LoVo (cell line): ENCODE data around the gene DAPK3.
"Not testable (repeated sequence)": the region's sequence is repeated elsewhere in the genome, so short reads cannot be mapped to it uniquely, and the experiment has no call there.

Experiments used
- DNase-seq: peaks from one replicate; pipeline ENCODE4 v3.0.0-alpha.2; 2016; ENCODE audit warnings: low spot score

Gene DAPK3

GRCh38 chr19:3954107-3954506 is 16.8 kb downstream of the DAPK3 start:
- DNase-seq = no peak

- DNase-seq = not testable (repeated sequence)
Measured at GRCh38 chr19:3952755-3953276, 18.1 kb downstream of the DAPK3 start.

- DNase-seq = no peak
Measured at GRCh38 chr19:3950871-3951861, 19.7 kb downstream of the DAPK3 start.

- no peak for DNase-seq
Measured at GRCh38 chr19:3949997-3950859, 20.7 kb downstream of the DAPK3 start.

GRCh38 chr19:3949294-3949693 is 21.6 kb downstream of the DAPK3 start:
- no peak for DNase-seq

- not testable (repeated sequence) for DNase-seq
Measured at GRCh38 chr19:3947316-3947933, 23.5 kb downstream of the DAPK3 start.

- no peak for DNase-seq
Measured at GRCh38 chr19:3945838-3946237, 25.1 kb downstream of the DAPK3 start.

- no peak for DNase-seq
Measured at GRCh38 chr19:3944018-3944721, 26.7 kb downstream of the DAPK3 start.

- DNase-seq = no peak
Measured at GRCh38 chr19:3942790-3943409, 28.0 kb downstream of the DAPK3 start.

- not testable (repeated sequence) for DNase-seq
Measured at GRCh38 chr19:3938300-3938950, 32.5 kb downstream of the DAPK3 start.

- DNase-seq = no peak
Measured at GRCh38 chr19:3936506-3937442, 34.1 kb downstream of the DAPK3 start.

GRCh38 chr19:3932931-3933810 is 37.7 kb downstream of the DAPK3 start, which contains the start of gene NMRK2:
Gene NMRK2 (plus strand): TSS chr19:3933069. CDS start chr19:3933672, 603 bp downstream.
- no peak for DNase-seq

- no peak for DNase-seq
Measured at GRCh38 chr19:3931041-3931440, 39.9 kb downstream of the DAPK3 start.

GRCh38 chr19:3923912-3924311 is 47.0 kb downstream of the DAPK3 start:
- DNase-seq = no peak

- DNase-seq = no peak
Measured at GRCh38 chr19:3923096-3923758, 47.7 kb downstream of the DAPK3 start.

- no peak for DNase-seq
Measured at GRCh38 chr19:3919793-3920192, 51.1 kb downstream of the DAPK3 start.

GRCh38 chr19:3916033-3916432 is 54.9 kb downstream of the DAPK3 start:
- no peak for DNase-seq

- DNase-seq = peak; percentile 2
Measured at GRCh38 chr19:3914199-3914598, 56.7 kb downstream of the DAPK3 start.
